Sigmoid colon (tissue), 7 donors: Measurements from ENCODE around the gene KCNAB1. TPM values are rescaled to one million over a fixed set of nuclear protein-coding genes. Genes with fewer than 3 reads are reported as not detected.

ENCODE experiments used
- DNase-seq: peaks from one replicate; pipeline ENCODE4 v3.0.0-alpha.2; 2019
- H3K27ac ChIP-seq, 4 donors: fragments of 200-600 bp; sonication (generic); one replicate each; pipeline ENCODE4 v1.5.1; 2016 to 2019; ENCODE audit warnings: mild to moderate bottlenecking in 1 of 4
- H3K27me3 ChIP-seq, 3 donors: fragments of 200-600 bp; sonication (generic); one replicate each; pipeline ENCODE4 v1.5.1; 2019; ENCODE audit warnings: mild to moderate bottlenecking in 1 of 3
- H3K36me3 ChIP-seq, 4 donors: fragments of 200-600 bp; sonication (generic); one replicate each; pipeline ENCODE4 v1.5.1; 2016 to 2019
- H3K4me1 ChIP-seq, 4 donors: fragments of 200-600 bp; sonication (generic); one replicate each; pipeline ENCODE4 v1.5.1; 2017 to 2019
- H3K4me3 ChIP-seq, 4 donors: fragments of 200-600 bp; sonication (generic); one replicate each; pipeline ENCODE4 v1.5.1; 2017 to 2019; ENCODE audit warnings: mild to moderate bottlenecking in 2 of 4, moderate library complexity in 1 of 4
- H3K9me3 ChIP-seq, 4 donors: fragments of 200-600 bp in 3 of 4; sonication (generic) in 3 of 4; one replicate each; pipeline versions ENCODE4 v1.5.1 to v1.6.1; 2013 to 2019
- EP300 ChIP-seq, 4 donors: sonication (generic); formaldehyde crosslinking; IDR thresholded peaks; one replicate each; pipeline ENCODE4 v1.6.1; 2017; ENCODE audit warnings: antibody characterized with exemption in 4 of 4
- POLR2A ChIP-seq, 2 donors: fragments of 450-650 bp; IDR thresholded peaks; one replicate each; pipeline ENCODE4 v1.6.1; 2016; ENCODE audit warnings: antibody characterized with exemption in 2 of 2, mild to moderate bottlenecking in 2 of 2, moderate library complexity in 2 of 2
- POLR2AphosphoS5 ChIP-seq, 4 donors: sonication (generic); formaldehyde crosslinking; IDR thresholded peaks; one replicate each; pipeline ENCODE4 v1.6.1; 2017; ENCODE audit warnings: antibody characterized with exemption in 4 of 4
- WGBS, 2 donors: extraction: QIAGEN DNeasy Blood & Tissue Kit; methylation state at CpG; one replicate each; pipeline ENCODE4 v1.1.7; 2013; 5-methylcytosine and 5-hydroxymethylcytosine counted together
- intact Hi-C: fragments of 100-400 bp; cut with DNase I; formaldehyde crosslinking; loops from one replicate; pipeline ENCODE4 v1.15.1; 2023
- polyA plus RNA-seq, 3 donors: library from polyadenylated mRNA; stranded (reverse); fragments of 200-250 nt; gene quantifications; one replicate each; pipeline ENCODE4 v1.2.3, GENCODE V29; 2013
- total RNA-seq, 4 donors: library from RNA; depleted of rRNA; stranded (reverse); fragments of >200 nt; gene quantifications; one replicate each; pipeline ENCODE4 v1.1.0, GENCODE V29; 2016
- TF ChIP-seq, protein P1 (sequence below), 4 experiments: fragments of 450-650 bp in 3 of 4; fragments of 200-600 bp in 1 of 4; IDR thresholded peaks; one replicate each; pipeline ENCODE4 v1.5.1; 2016 to 2019; ENCODE audit warnings: antibody characterized with exemption in 4 of 4, mild to moderate bottlenecking in 3 of 4, moderate library complexity in 2 of 4
- donor health status: healthy with polysubstance abuse.
- donor health status: Bipolar disorder and iron deficiency.
- donor health status: healthy.

The KCNAB1 gene
- total and polyA plus RNA-seq, 7 donors, result 1.2 to 5.0 (median 4.3) TPM; not detected in 2

- Histone ChIP-seq H3K36me3 (no peaks in the 10 kb centered on the region), H3K27ac (no peak overlapping the region), H3K4me3 (no peak overlapping the region), H3K27me3 (no peaks in the 10 kb centered on the region), H3K9me3 (no peaks in the 10 kb centered on the region), H3K4me1 (peaks cover 0 to 24% (median 17%) of the 10 kb centered on the region in 4 donors)
- 98 to 100% methylated on average over 1 of the region's 1 CpG for WGBS, 2 donors
- DNase-seq, result no peak
- intact Hi-C loops, result no loop called here
- TF ChIP-seq EP300 (IDR thresholded peaks at IDR 0.05) (no peak), POLR2AphosphoS5 (IDR thresholded peaks at IDR 0.05) (no peak), POLR2A (IDR thresholded peaks at IDR 0.05) (no peak)
- TF ChIP-seq, protein P1, sequence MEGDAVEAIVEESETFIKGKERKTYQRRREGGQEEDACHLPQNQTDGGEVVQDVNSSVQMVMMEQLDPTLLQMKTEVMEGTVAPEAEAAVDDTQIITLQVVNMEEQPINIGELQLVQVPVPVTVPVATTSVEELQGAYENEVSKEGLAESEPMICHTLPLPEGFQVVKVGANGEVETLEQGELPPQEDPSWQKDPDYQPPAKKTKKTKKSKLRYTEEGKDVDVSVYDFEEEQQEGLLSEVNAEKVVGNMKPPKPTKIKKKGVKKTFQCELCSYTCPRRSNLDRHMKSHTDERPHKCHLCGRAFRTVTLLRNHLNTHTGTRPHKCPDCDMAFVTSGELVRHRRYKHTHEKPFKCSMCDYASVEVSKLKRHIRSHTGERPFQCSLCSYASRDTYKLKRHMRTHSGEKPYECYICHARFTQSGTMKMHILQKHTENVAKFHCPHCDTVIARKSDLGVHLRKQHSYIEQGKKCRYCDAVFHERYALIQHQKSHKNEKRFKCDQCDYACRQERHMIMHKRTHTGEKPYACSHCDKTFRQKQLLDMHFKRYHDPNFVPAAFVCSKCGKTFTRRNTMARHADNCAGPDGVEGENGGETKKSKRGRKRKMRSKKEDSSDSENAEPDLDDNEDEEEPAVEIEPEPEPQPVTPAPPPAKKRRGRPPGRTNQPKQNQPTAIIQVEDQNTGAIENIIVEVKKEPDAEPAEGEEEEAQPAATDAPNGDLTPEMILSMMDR (IDR thresholded peaks at IDR 0.05), result no peak
These were observed 375.4 kb downstream of the KCNAB1 start for GRCh38 chr3:156495816-156496215.

DNA sequence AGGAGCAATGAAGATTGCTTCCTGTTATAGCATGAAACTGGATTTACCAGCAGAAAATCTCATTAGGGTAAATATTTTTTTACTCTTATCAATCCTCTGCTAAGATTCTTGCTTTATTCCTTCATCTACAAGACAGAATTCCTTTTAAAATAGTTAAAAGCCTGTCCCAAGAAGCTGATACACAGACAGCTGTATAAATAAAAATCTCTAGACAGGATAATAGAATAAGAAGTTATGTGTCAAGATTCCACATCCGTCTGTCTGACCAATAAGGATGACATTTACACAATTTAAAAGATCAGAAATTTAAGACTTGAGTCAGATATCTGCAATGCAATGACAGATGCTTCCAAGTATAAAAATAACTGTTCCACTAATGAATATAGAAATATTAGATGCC is 376.9 kb downstream of the KCNAB1 start:
- TF ChIP-seq POLR2AphosphoS5 (IDR thresholded peaks at IDR 0.05), result no peak
- TF ChIP-seq POLR2A (IDR thresholded peaks at IDR 0.05), result no peak
- TF ChIP-seq, protein P1 (IDR thresholded peaks at IDR 0.05), result no peak
- TF ChIP-seq EP300 (IDR thresholded peaks at IDR 0.05), result no peak
- Histone ChIP-seq H3K27me3 (no peaks in the 10 kb centered on the region), H3K27ac (no peak overlapping the region), H3K4me3 (no peak overlapping the region), H3K36me3 (no peaks in the 10 kb centered on the region), H3K4me1 (peaks cover 0 to 13% (median 9%) of the 10 kb centered on the region in 4 donors), H3K9me3 (no peaks in the 10 kb centered on the region)
- WGBS, 2 donors, result 84% methylated on average over 1 of the region's 1 CpG
- no peak for DNase-seq
- intact Hi-C loops, result no loop called here

DNA sequence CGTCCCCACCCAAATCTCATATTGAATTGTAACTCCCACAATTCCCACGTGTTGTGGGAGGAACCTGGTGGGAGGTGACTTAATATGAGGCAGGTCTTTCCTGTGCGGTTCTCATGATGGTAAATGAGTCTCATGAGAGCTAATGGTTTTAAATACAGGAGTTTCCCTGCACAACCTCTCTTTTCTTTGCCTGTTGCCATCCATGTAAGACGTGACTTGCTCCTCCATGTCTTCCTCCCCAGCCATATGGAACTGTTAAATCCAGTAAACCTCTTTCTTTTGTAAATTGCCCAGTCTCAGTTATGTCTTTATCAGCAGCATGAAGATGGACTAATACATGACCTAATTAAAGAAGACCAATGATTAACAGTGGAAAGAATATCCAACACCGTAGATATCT is 377.9 kb downstream of the KCNAB1 start:
- TF ChIP-seq EP300 (IDR thresholded peaks at IDR 0.05), result no peak
- TF ChIP-seq, protein P1 (IDR thresholded peaks at IDR 0.05), result no peak
- TF ChIP-seq POLR2AphosphoS5 (IDR thresholded peaks at IDR 0.05), result no peak
- no peak for TF ChIP-seq POLR2A (IDR thresholded peaks at IDR 0.05)
- no peaks in the 10 kb centered on the region for H3K9me3 ChIP-seq
- no peak overlapping the region for H3K27ac ChIP-seq
- WGBS, 2 donors, result 86 to 93% methylated on average over 5 of the region's 5 CpGs
- no peak overlapping the region for H3K4me3 ChIP-seq
- no peak for DNase-seq
- H3K4me1 ChIP-seq, result peaks cover 0 to 3% (median 0%) of the 10 kb centered on the region in 4 donors
- no peaks in the 10 kb centered on the region for H3K36me3 ChIP-seq
- no peaks in the 10 kb centered on the region for H3K27me3 ChIP-seq
- intact Hi-C loops, result no loop called here

GRCh38 chr3:156507285-156507684 is 386.9 kb downstream of the KCNAB1 start:
- TF ChIP-seq POLR2A (IDR thresholded peaks at IDR 0.05), result no peak
- no peak for TF ChIP-seq EP300 (IDR thresholded peaks at IDR 0.05)
- TF ChIP-seq, protein P1 (IDR thresholded peaks at IDR 0.05), result no peak
- TF ChIP-seq POLR2AphosphoS5 (IDR thresholded peaks at IDR 0.05), result no peak
- no peaks in the 10 kb centered on the region for H3K36me3 ChIP-seq
- intact Hi-C loops, result no loop called here

More at GRCh38 chr3:156507285-156507684, 386.9 kb downstream of the KCNAB1 start:
- peaks cover 0 to 30% (median 8%) of the 10 kb centered on the region in 4 donors for H3K4me1 ChIP-seq
- no peak overlapping the region for H3K27ac ChIP-seq
- DNase-seq, result no peak
- H3K27me3 ChIP-seq, result no peaks in the 10 kb centered on the region
- H3K4me3 ChIP-seq, result no peak overlapping the region
- no peaks in the 10 kb centered on the region for H3K9me3 ChIP-seq
